CD4-positive, CD25-positive, alpha-beta regulatory T cell (primary cell): ENCODE results near the gene TRAF5. TPM values are rescaled to one million over a fixed set of nuclear protein-coding genes. Genes with fewer than 3 reads are reported as not detected.

Experiments used
- ATAC-seq, 2 donors: fragments of 150-1000 bp; cut with Tn5 transposase; one replicate each; pipeline ENCODE4 v1.10.0; 2021; ENCODE audit warnings: low read depth in 2 of 2, moderate number of reproducible peaks in 2 of 2, moderate library complexity in 1 of 2
- DNase-seq, 3 donors: peaks; one replicate each; pipeline versions ENCODE4 v3.0.0 to v3.0.0-alpha.2; 2012 to 2022; ENCODE audit warnings: mixed read lengths in 1 of 3
- H3K27ac ChIP-seq: one replicate; pipeline ENCODE4 v1.7.0; 2013; ENCODE audit warnings: mild to moderate bottlenecking, low read length; ENCODE audit not compliant: insufficient read depth, poor library complexity, severe bottlenecking
- H3K27me3 ChIP-seq: one replicate; pipeline ENCODE4 v1.7.0; 2013; ENCODE audit warnings: low read length; ENCODE audit not compliant: control insufficient read depth, insufficient read depth
- H3K36me3 ChIP-seq: one replicate; pipeline ENCODE4 v1.7.0; 2013; ENCODE audit warnings: mild to moderate bottlenecking, low read length, moderate library complexity; ENCODE audit not compliant: control insufficient read depth, insufficient read depth
- H3K4me1 ChIP-seq: 2 replicates; pipeline ENCODE4 v1.7.0; 2013; ENCODE audit warnings: mild to moderate bottlenecking, low read length; ENCODE audit not compliant: insufficient read depth, control insufficient read depth, poor library complexity, severe bottlenecking
- H3K4me3 ChIP-seq: one replicate; pipeline ENCODE4 v1.7.0; 2013; ENCODE audit warnings: low read depth, mild to moderate bottlenecking, low read length, moderate library complexity
- H3K9me3 ChIP-seq, 2 experiments: 1 replicate in 1 of 2; 2 replicates in 1 of 2; pipeline ENCODE4 v1.7.0; 2013; ENCODE audit warnings: low read length in 2 of 2, mild to moderate bottlenecking in 1 of 2, moderate library complexity in 1 of 2; ENCODE audit not compliant: control insufficient read depth in 2 of 2
- H3K27ac Mint-ChIP-seq, 3 donors: one replicate each; pipeline ENCODE4 v1.8.0; 2020 to 2022; ENCODE audit warnings: mild to moderate bottlenecking in 3 of 3, mixed read lengths in 3 of 3, moderate library complexity in 2 of 3
- H3K27me3 Mint-ChIP-seq: one replicate; pipeline ENCODE4 v1.8.0; 2022; ENCODE audit warnings: mild to moderate bottlenecking, mixed read lengths
- H3K36me3 Mint-ChIP-seq: one replicate; pipeline ENCODE4 v1.8.0; 2020; ENCODE audit warnings: mixed read lengths
- H3K4me1 Mint-ChIP-seq, 4 donors: one replicate each; pipeline ENCODE4 v1.8.0; 2020 to 2022; ENCODE audit warnings: mixed read lengths in 4 of 4, mild to moderate bottlenecking in 1 of 4
- H3K4me3 Mint-ChIP-seq, 4 donors: one replicate each; pipeline ENCODE4 v1.8.0; 2020 to 2022; ENCODE audit warnings: mild to moderate bottlenecking in 4 of 4, mixed read lengths in 4 of 4, moderate library complexity in 3 of 4
- H3K9me3 Mint-ChIP-seq, 7 donors: one replicate each; pipeline ENCODE4 v1.8.0; 2020 to 2022; ENCODE audit warnings: mixed read lengths in 7 of 7, mild to moderate bottlenecking in 3 of 7, moderate library complexity in 2 of 7
- polyA plus RNA-seq, 4 donors: library from polyadenylated mRNA; unstranded; fragments of 300-500 nt; fragmentation: Illumina TruSeq; gene quantifications; one replicate each; pipeline ENCODE4 v1.2.3, GENCODE V29; 2021
- total RNA-seq: library from RNA; stranded (reverse); gene quantifications from one replicate; pipeline ENCODE4 v1.2.3, GENCODE V29; 2022

TRAF5 gene
- total and polyA plus RNA-seq, 5 donors from 2014 or later, result 34.4 to 58.3 (median 39.5) TPM

GRCh38 chr1:211359876-211360275 lies 33.2 kb downstream of the TRAF5 start:
- Mint-ChIP-seq H3K4me3 (peak overlapping the region in 1 of 4 donors; percentile 41), H3K36me3 (peaks cover 38% of the 10 kb centered on the region), H3K27ac (peak overlapping the region in 2 of 3 donors; percentile 14 to 34), H3K4me1 (peaks cover 10 to 28% (median 18%) of the 10 kb centered on the region in 4 donors), H3K27me3 (no peaks in the 10 kb centered on the region), H3K9me3 (no peaks in the 10 kb centered on the region)
- Histone ChIP-seq H3K27ac (no peak overlapping the region), H3K4me3 (no peak overlapping the region), H3K27me3 (no peaks in the 10 kb centered on the region), H3K4me1 (no peaks in the 10 kb centered on the region), H3K9me3 (no peaks in the 10 kb centered on the region), H3K36me3 (peaks cover 76% of the 10 kb centered on the region)
- DNase-seq (no peak), ATAC-seq (no peak)

GRCh38 chr1:211361202-211361601 lies 34.6 kb downstream of the TRAF5 start:
- peaks cover 36% of the 10 kb centered on the region for H3K36me3 Mint-ChIP-seq
- Histone ChIP-seq H3K4me1 (no peaks in the 10 kb centered on the region), H3K27ac (no peak overlapping the region), H3K27me3 (no peaks in the 10 kb centered on the region), H3K4me3 (no peak overlapping the region), H3K9me3 (no peaks in the 10 kb centered on the region), H3K36me3 (peaks cover 80% of the 10 kb centered on the region)
- DNase-seq (no peak), ATAC-seq (no peak)
- peak overlapping the region in 1 of 3 donors; percentile 67 for H3K27ac Mint-ChIP-seq
- H3K4me1 Mint-ChIP-seq, result peaks cover 8 to 18% (median 11%) of the 10 kb centered on the region in 4 donors
- H3K9me3 Mint-ChIP-seq, result no peaks in the 10 kb centered on the region
- no peak overlapping the region for H3K4me3 Mint-ChIP-seq
- H3K27me3 Mint-ChIP-seq, result no peaks in the 10 kb centered on the region

- no peak for DNase-seq
- H3K4me3 Mint-ChIP-seq, result no peak overlapping the region
- H3K4me1 Mint-ChIP-seq, result peaks cover 4 to 21% (median 11%) of the 10 kb centered on the region in 4 donors
- H3K27ac ChIP-seq, result no peak overlapping the region
- no peaks in the 10 kb centered on the region for H3K9me3 ChIP-seq
- no peak overlapping the region for H3K4me3 ChIP-seq
- H3K27ac Mint-ChIP-seq, result no peak overlapping the region
- no peaks in the 10 kb centered on the region for H3K27me3 ChIP-seq
- H3K36me3 ChIP-seq, result peaks cover 82% of the 10 kb centered on the region
- no peak for ATAC-seq
- no peaks in the 10 kb centered on the region for H3K9me3 Mint-ChIP-seq
- peaks cover 47% of the 10 kb centered on the region for H3K36me3 Mint-ChIP-seq
- H3K4me1 ChIP-seq, result no peaks in the 10 kb centered on the region
- no peaks in the 10 kb centered on the region for H3K27me3 Mint-ChIP-seq
Observed at GRCh38 chr1:211369640-211370039, 43.0 kb downstream of the TRAF5 start.

GRCh38 chr1:211370669-211371068 lies 44.0 kb downstream of the TRAF5 start:
- no peaks in the 10 kb centered on the region for H3K4me1 ChIP-seq
- H3K27me3 ChIP-seq, result no peaks in the 10 kb centered on the region
- Mint-ChIP-seq H3K9me3 (no peaks in the 10 kb centered on the region), H3K4me1 (peaks cover 4 to 18% (median 11%) of the 10 kb centered on the region in 4 donors), H3K27me3 (no peaks in the 10 kb centered on the region), H3K36me3 (peaks cover 55% of the 10 kb centered on the region), H3K4me3 (no peak overlapping the region), H3K27ac (peak overlapping the region; percentile 26 to 56 (median 35))
- no peak for ATAC-seq
- peaks cover 84% of the 10 kb centered on the region for H3K36me3 ChIP-seq
- H3K9me3 ChIP-seq, result no peaks in the 10 kb centered on the region
- no peak for DNase-seq
- H3K4me3 ChIP-seq, result no peak overlapping the region
- no peak overlapping the region for H3K27ac ChIP-seq

GRCh38 chr1:211371406-211372105 lies 44.9 kb downstream of the TRAF5 start:
- H3K27me3 ChIP-seq, result no peaks in the 10 kb centered on the region
- H3K36me3 Mint-ChIP-seq, result peaks cover 59% of the 10 kb centered on the region
- H3K27ac Mint-ChIP-seq, result peak overlapping the region; percentile 11 to 88 (median 56)
- DNase-seq (no peak), ATAC-seq (no peak)
- H3K4me1 ChIP-seq, result no peaks in the 10 kb centered on the region
- no peak overlapping the region for H3K4me3 Mint-ChIP-seq
- H3K4me3 ChIP-seq, result no peak overlapping the region
- no peaks in the 10 kb centered on the region for H3K27me3 Mint-ChIP-seq
- peaks cover 4 to 18% (median 12%) of the 10 kb centered on the region in 4 donors for H3K4me1 Mint-ChIP-seq
- H3K9me3 Mint-ChIP-seq, result no peaks in the 10 kb centered on the region
- H3K27ac ChIP-seq, result no peak overlapping the region
- H3K36me3 ChIP-seq, result peaks cover 81% of the 10 kb centered on the region
- H3K9me3 ChIP-seq, result no peaks in the 10 kb centered on the region

GRCh38 chr1:211372463-211372862 lies 45.8 kb downstream of the TRAF5 start:
- DNase-seq, result no peak
- Histone ChIP-seq H3K4me1 (no peaks in the 10 kb centered on the region), H3K4me3 (no peak overlapping the region), H3K27me3 (no peaks in the 10 kb centered on the region), H3K36me3 (peaks cover 77% of the 10 kb centered on the region), H3K27ac (no peak overlapping the region), H3K9me3 (no peaks in the 10 kb centered on the region)
- Mint-ChIP-seq H3K27me3 (no peaks in the 10 kb centered on the region), H3K4me3 (no peak overlapping the region), H3K27ac (no peak overlapping the region), H3K9me3 (no peaks in the 10 kb centered on the region), H3K4me1 (peaks cover 4 to 16% (median 11%) of the 10 kb centered on the region in 4 donors), H3K36me3 (peaks cover 55% of the 10 kb centered on the region)
- ATAC-seq, result no peak

GRCh38 chr1:211375146-211375818 lies 48.6 kb downstream of the TRAF5 start:
- no peaks in the 10 kb centered on the region for H3K27me3 ChIP-seq
- H3K4me1 ChIP-seq, result no peaks in the 10 kb centered on the region
- ATAC-seq, result no peak
- peak overlapping the region; percentile 15 to 91 (median 43) for H3K27ac Mint-ChIP-seq
- no peak overlapping the region for H3K27ac ChIP-seq
- H3K27me3 Mint-ChIP-seq, result no peaks in the 10 kb centered on the region
- no peaks in the 10 kb centered on the region for H3K9me3 Mint-ChIP-seq
- no peak for DNase-seq
- no peak overlapping the region for H3K4me3 Mint-ChIP-seq
- no peak overlapping the region for H3K4me3 ChIP-seq
- no peaks in the 10 kb centered on the region for H3K9me3 ChIP-seq
- H3K4me1 Mint-ChIP-seq, result peaks cover 3 to 16% (median 14%) of the 10 kb centered on the region in 4 donors
- peaks cover 52% of the 10 kb centered on the region for H3K36me3 ChIP-seq
- H3K36me3 Mint-ChIP-seq, result peaks cover 43% of the 10 kb centered on the region
